A549 (cell line): ENCODE results near the gene HNMT. TPM values are rescaled to one million over a fixed set of nuclear protein-coding genes. Genes with fewer than 3 reads are reported as not detected.

Experiments
- ATAC-seq, 2 experiments: fragments of 200-7000 bp in 1 of 2; fragments of >200 bp in 1 of 2; cut with Nextera tagmentation in 1 of 2; cut with Tn5 transposase in 1 of 2; 3 replicates each; pipeline versions ENCODE4 v1.8.0 to v1.9.1; 2018 to 2020; ENCODE audit warnings: mild to moderate bottlenecking in 1 of 2, moderate library complexity in 1 of 2
- CTCF ChIA-PET: fragments of 300-600 bp; sonication (Branson Sonifier 250); formaldehyde crosslinking; extraction: SDS; loops from one replicate; lab custom pipeline; 2021; ENCODE audit warnings: antibody characterized with exemption, inconsistent platforms; lab: Yijun Ruan, JAX
- POLR2A ChIA-PET: fragments of 350-600 bp; formaldehyde crosslinking; extraction: SDS; loops from one replicate; lab custom pipeline; 2021; ENCODE audit warnings: antibody characterized with exemption, inconsistent platforms; lab: Yijun Ruan, JAX
- DNase-seq, 2 experiments: peaks; one replicate each; pipeline versions ENCODE4 v3.0.0 to v3.0.0-alpha.2; 2011 to 2016; ENCODE audit warnings: low read depth in 1 of 2, low spot score in 1 of 2
- FAIRE-seq: peaks from 2 replicates; lab custom pipeline; 2011; peaks lifted over from hg19 to GRCh38; lab: Jason Lieb, UNC
- H3K27ac ChIP-seq, 2 experiments: fragments of >200 bp; sonication (Bioruptor Twin); formaldehyde crosslinking; 3 replicates each; pipeline ENCODE4 v1.5.1; 2016 to 2017
- H3K4me1 ChIP-seq: fragments of >200 bp; sonication (Bioruptor Twin); formaldehyde crosslinking; 3 replicates; pipeline ENCODE4 v1.6.1; 2016
- H3K4me2 ChIP-seq: fragments of >200 bp; sonication (Bioruptor Twin); formaldehyde crosslinking; 3 replicates; pipeline ENCODE4 v1.6.1; 2016
- H3K4me3 ChIP-seq: fragments of >200 bp; sonication (Bioruptor Twin); formaldehyde crosslinking; 3 replicates; pipeline ENCODE4 v1.5.1; 2016
- H3K9me3 ChIP-seq: fragments of >200 bp; sonication (Bioruptor Twin); formaldehyde crosslinking; 3 replicates; pipeline ENCODE4 v1.6.1; 2016
- ATOH8 ChIP-seq: fragments of 250-450 bp; sonication (Bioruptor Pico); IDR thresholded peaks from 2 replicates; pipeline ENCODE4 v1.5.0; 2020; ENCODE audit warnings: low read depth, mild to moderate bottlenecking, moderate library complexity
- CBX2 ChIP-seq: fragments of 200-600 bp; sonication (generic); IDR thresholded peaks from 2 replicates; pipeline ENCODE4 v1.6.1; 2016; ENCODE audit warnings: low read depth, mild to moderate bottlenecking, borderline replicate concordance
- E2F6 ChIP-seq: IDR thresholded peaks from 2 replicates; pipeline ENCODE4 v1.6.1; 2012; ENCODE audit warnings: low read depth, borderline replicate concordance
- EHF ChIP-seq: fragments of 250-450 bp; sonication (Bioruptor Pico); IDR thresholded peaks from 2 replicates; pipeline ENCODE4 v1.5.0; 2020; ENCODE audit warnings: mild to moderate bottlenecking
- FOXS1 ChIP-seq: fragments of 250-450 bp; sonication (Bioruptor Pico); IDR thresholded peaks from 2 replicates; pipeline ENCODE4 v1.5.0; 2020; ENCODE audit warnings: mild to moderate bottlenecking, moderate library complexity
- HES2 ChIP-seq: fragments of >200 bp; sonication (Bioruptor Twin); formaldehyde crosslinking; IDR thresholded peaks from 2 replicates; pipeline ENCODE4 v1.6.1; 2016
- JUN ChIP-seq, 2 experiments: fragments of >200 bp; sonication (Bioruptor Twin); formaldehyde crosslinking; IDR thresholded peaks; 2 replicates in 1 of 2; 3 replicates in 1 of 2; pipeline ENCODE4 v1.6.1; 2016 to 2017
- KDM5A ChIP-seq: fragments of 200-600 bp; sonication (generic); IDR thresholded peaks from 2 replicates; pipeline ENCODE4 v1.6.1; 2016; ENCODE audit warnings: antibody characterized with exemption, mild to moderate bottlenecking
- MAFK ChIP-seq: fragments of 450-650 bp; IDR thresholded peaks from 2 replicates; pipeline ENCODE4 v1.6.1; 2014; ENCODE audit not compliant: partially characterized antibody
- NPAS2 ChIP-seq: fragments of 250-450 bp; sonication (Bioruptor Pico); IDR thresholded peaks from 2 replicates; pipeline ENCODE4 v1.8.0; 2022; ENCODE audit warnings: mild to moderate bottlenecking, moderate library complexity, borderline replicate concordance
- NR3C1 ChIP-seq: fragments of >200 bp; sonication (Bioruptor Twin); formaldehyde crosslinking; IDR thresholded peaks from 3 replicates; pipeline ENCODE4 v1.6.1; 2017
- PBX3 ChIP-seq: IDR thresholded peaks from 2 replicates; pipeline ENCODE4 v1.6.1; 2012
- PHF8 ChIP-seq: fragments of 200-600 bp; sonication (generic); IDR thresholded peaks from 2 replicates; pipeline ENCODE4 v1.6.1; 2016; ENCODE audit warnings: low read depth, mild to moderate bottlenecking, antibody characterized with exemption, moderate library complexity, borderline replicate concordance
- POLR2A ChIP-seq: IDR thresholded peaks from 2 replicates; pipeline ENCODE4 v1.6.1; 2012; ENCODE audit warnings: mild to moderate bottlenecking, low read length
- POLR2AphosphoS2 ChIP-seq: conservative IDR thresholded peaks from 2 replicates; pipeline ENCODE4 v1.6.1; 2012; ENCODE audit warnings: low read length, improper control_type of control experiment, inconsistent platforms
- RAD21 ChIP-seq, 2 experiments: fragments of >200 bp in 1 of 2; sonication (Bioruptor Twin) in 1 of 2; formaldehyde crosslinking in 1 of 2; IDR thresholded peaks in 1 of 2; conservative IDR thresholded peaks in 1 of 2; 2 replicates in 1 of 2; 3 replicates in 1 of 2; pipeline ENCODE4 v1.6.1; 2012 to 2018; ENCODE audit warnings: inconsistent platforms in 1 of 2
- RCOR1 ChIP-seq: fragments of 150-350 bp; IDR thresholded peaks from 2 replicates; pipeline ENCODE4 v1.6.1; 2014; ENCODE audit warnings: antibody characterized with exemption, low read length, low read depth
- REST ChIP-seq: fragments of 200-600 bp; sonication (generic); IDR thresholded peaks from 2 replicates; pipeline ENCODE4 v1.6.1; 2016; ENCODE audit warnings: antibody characterized with exemption, mild to moderate bottlenecking, moderate library complexity
- RFX5 ChIP-seq: fragments of 450-650 bp; IDR thresholded peaks from 2 replicates; pipeline ENCODE4 v1.7.1; 2014; ENCODE audit warnings: antibody characterized with exemption, mild to moderate bottlenecking, moderate library complexity
- RNF2 ChIP-seq: fragments of 200-600 bp; sonication (generic); IDR thresholded peaks from 2 replicates; pipeline ENCODE4 v1.6.1; 2016; ENCODE audit warnings: low read depth, mild to moderate bottlenecking, antibody characterized with exemption, moderate library complexity, borderline replicate concordance
- SMC3 ChIP-seq: fragments of >200 bp; sonication (Bioruptor Twin); formaldehyde crosslinking; IDR thresholded peaks from 3 replicates; pipeline ENCODE4 v1.6.1; 2018; ENCODE audit warnings: inconsistent platforms
- USF2 ChIP-seq: fragments of 450-650 bp; IDR thresholded peaks from 2 replicates; pipeline ENCODE4 v1.6.1; 2014; ENCODE audit warnings: antibody characterized with exemption
- WGBS: methylation state at CpG from one replicate; pipeline ENCODE4 v1.1.6; 2017; ENCODE audit errors: missing lambda C conversion rate; 5-methylcytosine and 5-hydroxymethylcytosine counted together
- polyA plus RNA-seq, 4 experiments: library from polyadenylated mRNA; depleted of rRNA in 3 of 4; stranded (reverse); fragments of >200 nt; fragmentation: RNase III in 1 of 4; extraction: RNeasy Plus Mini Kit Qiagen cat#74134 plus additional on column Dnase treatment in 1 of 4; gene quantifications; 2 replicates in 3 of 4; 3 replicates in 1 of 4; pipeline ENCODE4 v1.2.3, GENCODE V29; 2011 to 2017

Gene HNMT
- polyA plus RNA-seq, 2 of the 4 experiments (the other 2 are of a cell fraction): 1.5 to 5.5 TPM

- TF ChIP-seq KDM5A (no peak), POLR2A (no peak), NPAS2 (no peak), RFX5 (no peak), MAFK (no peak)
- TF ChIP-seq, all 56 proteins: peak for 0
- H3K4me3 ChIP-seq: no peak overlapping the region
- DNase-seq (no peak), FAIRE-seq (no peak), ATAC-seq (no peak)
- POLR2A ChIA-PET: no interaction called here
- WGBS: 60% methylated on average over 3 of the region's 3 CpGs
- no peak overlapping the region for H3K4me2 ChIP-seq
- no peak overlapping the region for H3K27ac ChIP-seq
- H3K9me3 ChIP-seq: no peaks in the 10 kb centered on the region
- CTCF ChIA-PET: no interaction called here
- no peaks in the 10 kb centered on the region for H3K4me1 ChIP-seq
These were observed 12.7 kb upstream of the HNMT start for GRCh38 chr2:137951586-137951985.

GRCh38 chr2:137952586-137953129 is 11.6 kb upstream of the HNMT start:
- 66% methylated on average over 9 of the region's 9 CpGs for WGBS
- TF ChIP-seq HES2 (no peak), PHF8 (no peak), RCOR1 (no peak), PBX3 (no peak)
- TF ChIP-seq, all 56 proteins: peak for 0
- no peaks in the 10 kb centered on the region for H3K9me3 ChIP-seq
- no peak overlapping the region for H3K4me3 ChIP-seq
- H3K4me2 ChIP-seq: no peak overlapping the region
- ATAC-seq: no peak
- no peaks in the 10 kb centered on the region for H3K4me1 ChIP-seq
- no peak for DNase-seq
- CTCF ChIA-PET: no interaction called here
- FAIRE-seq: no peak
- POLR2A ChIA-PET: no interaction called here
- no peak overlapping the region for H3K27ac ChIP-seq

- POLR2A ChIA-PET: no interaction called here
- no peaks in the 10 kb centered on the region for H3K4me1 ChIP-seq
- no peak for ATAC-seq
These were observed 8.7 kb upstream of the HNMT start for GRCh38 chr2:137955536-137955935.

GRCh38 chr2:137957033-137957432 is 7.2 kb upstream of the HNMT start:
- ATAC-seq (no peak), DNase-seq (no peak), FAIRE-seq (no peak)
- H3K4me1 ChIP-seq: no peaks in the 10 kb centered on the region
- ChIA-PET CTCF (interaction anchor here (0.7 to 1.9 kb wide), 2 partner anchors 9 to 11 kb away, joined by 3 to 6 read pairs; no protein-coding TSS in a partner anchor), POLR2A (no interaction called here)
- 87% methylated on average over 1 of the region's 1 CpG for WGBS
- no peak overlapping the region for H3K4me2 ChIP-seq
- no peaks in the 10 kb centered on the region for H3K9me3 ChIP-seq
- H3K27ac ChIP-seq: no peak overlapping the region
- no peak overlapping the region for H3K4me3 ChIP-seq
- TF ChIP-seq POLR2AphosphoS2 (no peak), RNF2 (no peak), HES2 (no peak), JUN (IDR thresholded peaks at IDR 0.05) (no peak), FOXS1 (CRISPR knock-in tag) (no peak), USF2 (no peak), RAD21 (conservative IDR thresholded peaks at IDR 0.05 in 1 of 2, IDR thresholded peaks at IDR 0.05 in 1 of 2) (no peak), NR3C1 (no peak), EHF (CRISPR knock-in tag) (no peak), E2F6 (no peak), REST (no peak), PHF8 (no peak)

More at GRCh38 chr2:137955536-137955935, 8.7 kb upstream of the HNMT start:
- Histone ChIP-seq H3K4me3 (no peak overlapping the region), H3K27ac (no peak overlapping the region), H3K9me3 (no peaks in the 10 kb centered on the region), H3K4me2 (no peak overlapping the region)
- DNase-seq: no peak
- CTCF ChIA-PET: interaction anchor here (0.7 kb wide), 1 partner anchor 9 kb away, joined by 4 read pairs; the partner anchor contains the start of gene HNMT
- TF ChIP-seq RCOR1 (no peak), CBX2 (no peak), SMC3 (no peak), POLR2AphosphoS2 (no peak), ATOH8 (CRISPR knock-in tag) (no peak)
- FAIRE-seq: no peak
- 75% methylated on average over 2 of the region's 2 CpGs for WGBS
